H1 (cell line): ENCODE data around the gene CREB3. TPM values are rescaled to one million over a fixed set of nuclear protein-coding genes. Genes with fewer than 3 reads are reported as not detected.

Experiments
- EZH2 ChIP-seq: fragments of 200-600 bp; sonication (generic); IDR thresholded peaks from 2 replicates; pipeline ENCODE4 v1.7.1; 2012; ENCODE audit warnings: low read depth, mild to moderate bottlenecking, moderate library complexity, low read length, inconsistent platforms; ENCODE audit not compliant: severe bottlenecking
- PHF8 ChIP-seq: fragments of 200-600 bp; sonication (generic); conservative IDR thresholded peaks from 2 replicates; pipeline ENCODE4 v1.7.1; 2012; ENCODE audit warnings: low read depth, mild to moderate bottlenecking, inconsistent platforms, low read length, moderate library complexity
- RBBP5 ChIP-seq: IDR thresholded peaks from 2 replicates; pipeline ENCODE4 v1.7.1; 2012; ENCODE audit warnings: low read depth, mild to moderate bottlenecking, inconsistent platforms, low read length, moderate library complexity, borderline replicate concordance
- SRF ChIP-seq: IDR thresholded peaks from 2 replicates; pipeline ENCODE4 v1.6.1; 2011; ENCODE audit warnings: mild to moderate bottlenecking, low read depth, low read length, moderate library complexity
- polyA plus RNA-seq, 7 experiments: library from polyadenylated mRNA; depleted of rRNA in 3 of 7; stranded (reverse) in 5 of 7; unstranded in 2 of 7; fragments of >200 nt in 5 of 7; fragments of 200-250 nt in 2 of 7; gene quantifications; 1 replicate in 5 of 7; 2 replicates in 1 of 7; 4 replicates in 1 of 7; pipeline versions ENCODE4 v1.2.1 to v1.2.3, GENCODE V29; 2011 to 2013; ENCODE audit warnings: missing spikeins in 2 of 7, mixed read lengths in 2 of 7
- total RNA-seq: library from RNA; stranded (reverse); fragmentation: NEBNext Ultra II Directional; extraction: Animal tissue kit (Norgen Biotek cat#: 25700); gene quantifications from 2 replicates; pipeline ENCODE4 v1.2.1, GENCODE V29; 2021

Gene CREB3
- total and polyA plus RNA-seq, 2 of the 8 experiments (the other 6 are each of a cell fraction or from before 2014, with no cell fraction given): 24.4 to 25.7 TPM

DNA sequence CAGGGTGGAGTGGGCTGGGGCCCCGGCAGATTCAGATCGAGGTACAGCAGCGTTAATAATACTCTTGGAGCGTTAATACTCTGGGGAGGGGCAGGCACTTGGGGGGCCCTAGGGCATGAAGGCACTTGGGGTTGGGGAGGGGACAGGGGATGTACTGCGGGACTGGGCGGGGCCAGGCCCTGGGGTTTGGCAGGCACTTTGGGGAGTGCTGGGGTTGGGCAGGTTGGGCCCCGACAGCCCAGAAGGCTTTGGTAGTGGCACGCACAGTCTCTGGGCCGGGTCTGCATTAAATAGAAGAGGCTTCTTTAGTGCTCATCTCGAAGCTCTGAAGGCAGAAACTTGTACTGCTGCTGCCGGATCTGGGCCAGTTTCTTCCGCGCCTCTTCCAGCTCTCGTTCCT lies 35.0 kb upstream of the CREB3 start (continued):
- TF ChIP-seq EZH2 (no peak), RBBP5 (no peak), SRF (no peak), PHF8 (no peak)
